GM18511 (cell line): ENCODE measurements around the gene CD63.
"Not testable (repeated sequence)": the region's sequence is repeated elsewhere in the genome, so short reads cannot be mapped to it uniquely, and the experiment has no call there.

Source experiments
- ATAC-seq: cut with Tn5 transposase; IDR thresholded peaks from one replicate; pipeline ENCODE4 v1.9.1; 2021; ENCODE audit warnings: mild to moderate bottlenecking, moderate library complexity; ENCODE audit not compliant: unreplicated experiment

CD63 gene

DNA sequence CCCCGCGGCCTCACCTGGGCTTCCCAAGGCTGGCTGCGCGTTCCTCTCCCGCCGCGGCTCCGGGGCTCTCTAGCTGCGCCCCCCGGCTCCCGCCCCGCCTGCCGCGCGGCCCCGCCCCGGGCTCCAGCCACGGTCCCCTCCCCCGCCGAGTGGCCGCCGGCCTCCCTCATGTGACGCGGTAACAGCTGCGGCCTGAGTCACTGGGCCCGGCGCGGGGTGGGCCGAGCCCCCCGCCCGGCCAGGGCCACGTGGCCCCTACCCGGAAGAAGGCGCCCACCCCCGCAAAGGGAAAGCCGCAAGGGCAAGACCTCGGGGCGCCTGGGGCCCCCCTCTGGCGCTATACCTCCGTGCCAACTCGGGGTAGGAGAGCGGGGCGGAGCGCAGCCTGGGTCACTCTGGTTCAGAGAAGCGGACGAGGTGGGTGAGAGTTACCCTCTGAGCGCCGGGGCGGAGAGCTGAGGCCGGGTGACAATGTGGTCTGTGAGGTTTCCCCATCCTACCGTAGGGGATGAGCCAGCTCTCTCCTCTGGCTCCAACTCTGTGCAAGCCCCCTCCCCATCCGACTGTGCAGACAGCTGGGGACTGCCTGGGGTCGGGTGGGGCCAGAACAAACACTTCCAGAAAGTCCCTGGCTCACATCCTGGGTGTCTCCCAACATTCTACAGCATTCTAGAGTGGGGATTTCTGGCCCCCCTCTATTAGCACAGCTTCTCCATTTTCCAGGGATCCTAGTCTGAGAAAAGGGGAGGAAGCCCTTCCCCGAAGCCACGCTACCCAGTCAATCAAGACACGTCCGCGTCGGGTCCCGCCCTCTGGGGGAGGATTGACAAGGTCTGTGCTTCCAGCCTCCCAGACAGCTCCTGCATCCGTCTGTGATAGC, at the start of gene CD63:
Gene CD63, minus strand, starts transcription at position 71 of the 880 bp plus-strand sequence. CDS start 668 bp downstream, outside the sequence.
- peak; percentile 70 for ATAC-seq

DNA sequence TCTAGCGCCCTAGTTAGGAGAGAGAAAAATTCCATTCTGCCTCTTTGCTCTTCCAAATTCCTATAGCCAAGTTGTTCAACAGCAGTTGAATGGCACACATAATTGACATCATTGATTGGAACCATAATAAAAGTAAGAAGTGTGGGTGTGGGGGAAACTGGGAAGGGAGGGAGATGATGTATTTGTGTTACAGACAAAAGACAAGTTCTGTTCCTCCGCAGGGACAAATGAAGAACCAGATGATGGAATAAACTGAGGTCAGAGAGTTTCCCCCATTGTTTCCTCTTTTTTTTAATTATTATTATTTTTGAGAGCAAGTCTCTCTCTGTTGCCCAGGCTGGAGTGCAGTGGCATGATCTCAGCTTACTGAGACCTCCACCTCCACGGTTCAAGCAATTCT, 49.0 kb upstream of the CD63 start:
- no peak for ATAC-seq

GRCh38 chr12:55771736-55772135, 42.9 kb upstream of the CD63 start:
- ATAC-seq = no peak

DNA sequence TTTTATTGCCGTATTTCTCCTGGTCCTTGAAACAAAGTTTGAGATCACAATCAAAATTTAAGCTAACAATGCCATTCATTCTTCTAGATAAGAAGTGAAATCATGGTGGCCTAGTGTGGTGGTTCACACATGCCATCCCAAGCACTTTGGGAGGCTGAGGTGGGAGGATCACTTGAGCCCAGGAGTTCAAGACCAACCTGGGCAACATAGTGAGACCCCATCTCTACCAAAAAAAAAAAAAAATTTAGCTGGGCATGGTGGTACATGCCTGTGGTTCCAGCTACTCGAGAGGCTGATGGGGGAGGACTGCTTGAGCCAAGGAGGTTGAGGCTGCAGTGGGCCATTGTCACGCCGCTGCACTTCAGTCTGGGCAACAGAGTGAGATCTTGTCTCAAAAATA, 38.3 kb upstream of the CD63 start:
- no peak for ATAC-seq

- ATAC-seq = no peak
These were observed 37.0 kb upstream of the CD63 start for GRCh38 chr12:55765736-55766290.

GRCh38 chr12:55762646-55763045, 33.8 kb upstream of the CD63 start:
- ATAC-seq = no peak

GRCh38 chr12:55760663-55761062, 31.9 kb upstream of the CD63 start:
- no peak for ATAC-seq

DNA sequence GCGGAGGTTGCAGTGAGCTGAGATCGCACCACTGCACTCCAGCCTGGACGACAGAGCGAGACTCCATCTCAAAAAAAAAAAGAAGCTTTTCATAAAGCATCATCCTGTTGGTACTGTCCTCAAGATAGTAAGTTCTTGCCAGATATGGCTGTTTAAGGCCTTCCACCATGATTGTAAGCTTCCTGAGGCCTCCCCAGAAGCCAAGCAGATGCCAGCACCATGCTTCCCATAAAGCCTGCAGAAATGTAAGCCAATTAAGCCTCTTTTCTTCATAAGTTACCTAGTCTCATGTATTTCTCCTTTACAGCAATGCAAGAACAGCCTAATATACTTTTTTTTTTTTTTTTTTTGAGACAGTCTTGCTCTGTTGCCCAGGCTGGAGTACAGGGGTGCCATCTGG, 29.8 kb upstream of the CD63 start:
- ATAC-seq = not testable (repeated sequence)

DNA sequence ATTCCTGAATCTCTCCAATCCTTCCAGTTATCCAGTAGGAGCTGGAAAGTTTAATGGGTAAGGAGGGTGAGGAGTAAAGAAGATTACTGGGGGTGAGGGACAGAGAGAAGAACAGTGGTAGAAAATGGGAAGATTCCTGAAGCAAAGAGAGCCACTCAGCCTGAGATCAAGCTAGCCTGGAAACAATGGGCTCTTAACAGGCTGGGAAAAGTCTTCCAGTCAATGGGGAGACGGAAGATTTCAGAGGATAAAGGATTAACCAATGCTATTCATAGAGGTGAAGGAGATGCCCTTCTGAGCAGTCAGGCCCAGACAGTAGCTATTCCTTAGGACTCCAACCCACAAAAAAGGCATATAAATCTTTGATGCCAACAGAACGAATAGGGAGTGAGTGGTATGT, 28.9 kb upstream of the CD63 start:
- no peak for ATAC-seq

DNA sequence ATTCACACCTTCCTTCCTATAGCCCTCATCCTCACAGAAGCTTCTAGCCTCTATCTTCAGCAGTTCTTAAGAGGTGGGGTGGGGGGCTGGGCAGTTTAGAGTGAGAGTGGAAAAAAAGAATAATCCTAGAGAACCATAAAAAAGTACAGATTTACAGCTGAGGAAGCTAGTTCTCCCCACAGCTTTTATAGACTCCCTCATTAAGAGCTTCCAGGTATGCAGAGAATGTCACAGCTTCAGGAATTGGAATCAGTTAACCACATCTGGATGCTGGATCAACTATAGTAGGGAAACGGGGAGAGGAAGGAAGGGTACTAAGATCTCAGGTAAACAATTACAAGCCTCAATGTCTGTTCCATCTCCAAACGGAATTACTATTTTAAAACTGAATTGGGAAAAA, 26.4 kb upstream of the CD63 start:
- ATAC-seq = no peak

DNA sequence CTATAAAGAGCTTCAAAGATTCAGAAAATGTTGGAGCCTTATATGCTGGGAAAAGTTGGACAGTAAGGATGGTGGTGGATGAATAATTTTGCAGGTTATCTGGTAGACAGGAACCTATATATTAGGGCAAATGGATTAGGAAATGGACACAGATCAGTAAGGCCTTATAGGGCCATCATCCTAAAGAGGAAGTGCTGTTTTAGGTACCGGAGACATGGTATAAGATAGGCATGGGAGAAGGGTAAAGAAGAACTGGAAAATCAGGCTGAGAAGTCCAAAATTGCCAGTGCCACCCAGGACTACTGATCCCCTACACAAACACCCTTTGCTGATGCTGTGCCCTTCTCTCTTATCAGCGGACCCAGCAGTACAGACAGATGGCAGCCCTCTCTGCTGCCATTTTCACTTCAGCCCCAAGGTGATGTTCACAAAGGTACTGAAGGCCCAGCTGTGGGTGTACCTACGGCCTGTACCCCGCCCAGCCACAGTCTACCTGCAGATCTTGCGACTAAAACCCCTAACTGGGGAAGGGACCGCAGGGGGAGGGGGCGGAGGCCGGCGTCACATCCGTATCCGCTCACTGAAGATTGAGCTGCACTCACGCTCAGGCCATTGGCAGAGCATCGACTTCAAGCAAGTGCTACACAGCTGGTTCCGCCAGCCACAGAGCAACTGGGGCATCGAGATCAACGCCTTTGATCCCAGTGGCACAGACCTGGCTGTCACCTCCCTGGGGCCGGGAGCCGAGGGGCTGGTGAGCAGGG, 19.6 kb upstream of the CD63 start:
- no peak for ATAC-seq

DNA sequence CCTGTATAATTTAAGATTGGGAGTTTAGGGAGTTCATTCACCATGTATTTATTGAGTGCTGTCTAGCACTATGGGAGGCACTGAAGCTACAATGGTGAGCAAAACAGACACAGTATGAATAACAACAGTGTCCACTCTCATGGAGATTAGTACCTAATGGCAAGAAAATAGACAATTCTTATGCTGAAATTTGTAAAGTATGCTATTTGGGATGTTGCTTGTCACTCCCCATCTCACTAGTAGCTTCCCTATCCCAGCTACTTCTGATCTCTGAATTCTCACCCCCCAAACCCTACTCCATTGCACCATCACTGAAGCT, 18.1 kb upstream of the CD63 start:
- no peak for ATAC-seq

DNA sequence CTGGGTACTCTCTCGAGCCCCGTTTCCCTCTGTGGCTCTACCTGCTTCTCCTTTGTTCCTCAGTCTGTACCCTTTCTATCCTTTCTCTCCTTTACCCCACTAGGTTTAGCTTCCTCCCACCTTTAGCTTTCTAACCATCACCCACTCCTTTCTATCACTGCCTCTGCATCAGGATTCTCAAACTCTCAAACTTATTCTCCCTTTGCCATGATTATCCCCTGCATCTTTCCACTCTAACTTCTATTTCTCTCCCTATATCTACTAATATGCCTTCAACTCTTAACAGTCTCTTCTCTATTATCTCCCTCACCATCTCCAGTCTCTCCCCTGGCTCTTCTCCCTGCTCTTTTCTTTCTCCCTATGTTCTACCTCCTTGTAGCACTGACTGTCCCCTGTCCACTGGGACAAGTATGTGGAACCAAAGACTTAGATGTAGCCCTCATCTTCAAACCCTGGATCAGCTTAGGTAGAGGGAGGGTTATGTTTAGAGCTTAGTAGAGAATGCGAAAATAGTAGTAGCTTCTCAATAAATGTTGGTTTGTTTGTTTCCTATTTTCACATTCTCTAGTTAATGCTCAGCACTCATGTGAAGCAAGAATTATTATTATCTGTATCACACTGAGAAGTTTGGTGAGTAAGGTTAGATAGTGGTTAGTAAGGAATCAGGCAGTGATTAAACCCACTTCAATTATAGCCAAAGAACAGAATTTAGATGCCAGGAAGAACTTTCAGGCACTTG, 17.5 kb upstream of the CD63 start:
- ATAC-seq = no peak

GRCh38 chr12:55745361-55746173, 16.8 kb upstream of the CD63 start:
- ATAC-seq = no peak

GRCh38 chr12:55744340-55745030, 15.7 kb upstream of the CD63 start:
- no peak for ATAC-seq

GRCh38 chr12:55743406-55744339, 14.9 kb upstream of the CD63 start:
- peak; percentile 53 for ATAC-seq

DNA sequence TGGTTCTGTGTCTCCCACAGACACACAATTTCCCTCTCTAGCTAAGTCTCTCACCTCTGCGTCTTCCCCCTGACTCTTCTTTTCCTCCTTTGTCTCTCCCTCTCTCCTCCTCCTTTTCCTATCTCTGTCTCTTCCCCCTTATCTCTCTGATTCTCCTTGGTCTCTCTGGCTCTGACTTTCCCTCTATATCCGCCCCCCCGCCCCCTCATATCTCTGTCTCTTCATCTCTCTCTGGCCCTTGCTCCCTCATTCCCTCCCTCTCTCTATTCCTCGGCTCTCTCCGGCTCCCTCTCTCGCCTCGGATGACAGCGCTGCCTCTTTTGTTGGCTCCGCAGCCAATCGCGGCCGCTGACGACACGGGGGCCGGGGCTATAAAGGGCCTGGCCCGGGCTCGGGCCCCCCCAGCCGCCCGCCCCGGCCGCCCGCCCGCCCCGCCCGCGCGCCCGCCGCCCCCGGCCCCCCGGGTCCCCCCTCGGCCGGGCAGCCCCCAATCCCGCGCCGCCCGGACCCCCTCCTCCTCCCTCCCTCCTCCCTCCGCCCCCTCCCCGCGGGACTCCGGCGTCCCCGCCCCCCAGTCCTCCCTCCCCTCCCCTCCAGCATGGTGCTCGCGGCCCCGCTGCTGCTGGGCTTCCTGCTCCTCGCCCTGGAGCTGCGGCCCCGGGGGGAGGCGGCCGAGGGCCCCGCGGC, 14.1 kb upstream of the CD63 start, which contains the start of gene GDF11:
Gene GDF11, plus strand, starts transcription at position 404 of the 687 bp plus-strand sequence. Its CDS starts 195 bp downstream, at position 599.
- peak; percentile 51 for ATAC-seq
